ENCODE data around the gene KLHL35.

GRCh38 chr11:75468534-75469340 is 35.7 kb upstream of the KLHL35 start:
- TF ChIP-seq, protein P1, sequence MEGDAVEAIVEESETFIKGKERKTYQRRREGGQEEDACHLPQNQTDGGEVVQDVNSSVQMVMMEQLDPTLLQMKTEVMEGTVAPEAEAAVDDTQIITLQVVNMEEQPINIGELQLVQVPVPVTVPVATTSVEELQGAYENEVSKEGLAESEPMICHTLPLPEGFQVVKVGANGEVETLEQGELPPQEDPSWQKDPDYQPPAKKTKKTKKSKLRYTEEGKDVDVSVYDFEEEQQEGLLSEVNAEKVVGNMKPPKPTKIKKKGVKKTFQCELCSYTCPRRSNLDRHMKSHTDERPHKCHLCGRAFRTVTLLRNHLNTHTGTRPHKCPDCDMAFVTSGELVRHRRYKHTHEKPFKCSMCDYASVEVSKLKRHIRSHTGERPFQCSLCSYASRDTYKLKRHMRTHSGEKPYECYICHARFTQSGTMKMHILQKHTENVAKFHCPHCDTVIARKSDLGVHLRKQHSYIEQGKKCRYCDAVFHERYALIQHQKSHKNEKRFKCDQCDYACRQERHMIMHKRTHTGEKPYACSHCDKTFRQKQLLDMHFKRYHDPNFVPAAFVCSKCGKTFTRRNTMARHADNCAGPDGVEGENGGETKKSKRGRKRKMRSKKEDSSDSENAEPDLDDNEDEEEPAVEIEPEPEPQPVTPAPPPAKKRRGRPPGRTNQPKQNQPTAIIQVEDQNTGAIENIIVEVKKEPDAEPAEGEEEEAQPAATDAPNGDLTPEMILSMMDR (IDR thresholded peaks at IDR 0.05; ENCODE audit: low read depth, low read length, missing input control), result no peak
- TF ChIP-seq RAD21 (IDR thresholded peaks at IDR 0.05) (no peak), GABPA (IDR thresholded peaks at IDR 0.05 in 1 of 2, conservative IDR thresholded peaks at IDR 0.05 in 1 of 2) (no peak), SP1 (IDR thresholded peaks at IDR 0.05) (peak; percentile 33), RXRA (IDR thresholded peaks at IDR 0.05) (no peak), JUND (IDR thresholded peaks at IDR 0.05) (no peak), EGR1 (IDR thresholded peaks at IDR 0.05; ENCODE audit: low read depth in 2 of 2) (no peak), FOXA1 (IDR thresholded peaks at IDR 0.05) (no peak)
- TF ChIP-seq, protein P2, sequence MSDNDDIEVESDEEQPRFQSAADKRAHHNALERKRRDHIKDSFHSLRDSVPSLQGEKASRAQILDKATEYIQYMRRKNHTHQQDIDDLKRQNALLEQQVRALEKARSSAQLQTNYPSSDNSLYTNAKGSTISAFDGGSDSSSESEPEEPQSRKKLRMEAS (IDR thresholded peaks at IDR 0.05), result no peak
- TF ChIP-seq, protein P3, sequence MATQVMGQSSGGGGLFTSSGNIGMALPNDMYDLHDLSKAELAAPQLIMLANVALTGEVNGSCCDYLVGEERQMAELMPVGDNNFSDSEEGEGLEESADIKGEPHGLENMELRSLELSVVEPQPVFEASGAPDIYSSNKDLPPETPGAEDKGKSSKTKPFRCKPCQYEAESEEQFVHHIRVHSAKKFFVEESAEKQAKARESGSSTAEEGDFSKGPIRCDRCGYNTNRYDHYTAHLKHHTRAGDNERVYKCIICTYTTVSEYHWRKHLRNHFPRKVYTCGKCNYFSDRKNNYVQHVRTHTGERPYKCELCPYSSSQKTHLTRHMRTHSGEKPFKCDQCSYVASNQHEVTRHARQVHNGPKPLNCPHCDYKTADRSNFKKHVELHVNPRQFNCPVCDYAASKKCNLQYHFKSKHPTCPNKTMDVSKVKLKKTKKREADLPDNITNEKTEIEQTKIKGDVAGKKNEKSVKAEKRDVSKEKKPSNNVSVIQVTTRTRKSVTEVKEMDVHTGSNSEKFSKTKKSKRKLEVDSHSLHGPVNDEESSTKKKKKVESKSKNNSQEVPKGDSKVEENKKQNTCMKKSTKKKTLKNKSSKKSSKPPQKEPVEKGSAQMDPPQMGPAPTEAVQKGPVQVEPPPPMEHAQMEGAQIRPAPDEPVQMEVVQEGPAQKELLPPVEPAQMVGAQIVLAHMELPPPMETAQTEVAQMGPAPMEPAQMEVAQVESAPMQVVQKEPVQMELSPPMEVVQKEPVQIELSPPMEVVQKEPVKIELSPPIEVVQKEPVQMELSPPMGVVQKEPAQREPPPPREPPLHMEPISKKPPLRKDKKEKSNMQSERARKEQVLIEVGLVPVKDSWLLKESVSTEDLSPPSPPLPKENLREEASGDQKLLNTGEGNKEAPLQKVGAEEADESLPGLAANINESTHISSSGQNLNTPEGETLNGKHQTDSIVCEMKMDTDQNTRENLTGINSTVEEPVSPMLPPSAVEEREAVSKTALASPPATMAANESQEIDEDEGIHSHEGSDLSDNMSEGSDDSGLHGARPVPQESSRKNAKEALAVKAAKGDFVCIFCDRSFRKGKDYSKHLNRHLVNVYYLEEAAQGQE (IDR thresholded peaks at IDR 0.05), result no peak
- TF ChIP-seq, protein P4, sequence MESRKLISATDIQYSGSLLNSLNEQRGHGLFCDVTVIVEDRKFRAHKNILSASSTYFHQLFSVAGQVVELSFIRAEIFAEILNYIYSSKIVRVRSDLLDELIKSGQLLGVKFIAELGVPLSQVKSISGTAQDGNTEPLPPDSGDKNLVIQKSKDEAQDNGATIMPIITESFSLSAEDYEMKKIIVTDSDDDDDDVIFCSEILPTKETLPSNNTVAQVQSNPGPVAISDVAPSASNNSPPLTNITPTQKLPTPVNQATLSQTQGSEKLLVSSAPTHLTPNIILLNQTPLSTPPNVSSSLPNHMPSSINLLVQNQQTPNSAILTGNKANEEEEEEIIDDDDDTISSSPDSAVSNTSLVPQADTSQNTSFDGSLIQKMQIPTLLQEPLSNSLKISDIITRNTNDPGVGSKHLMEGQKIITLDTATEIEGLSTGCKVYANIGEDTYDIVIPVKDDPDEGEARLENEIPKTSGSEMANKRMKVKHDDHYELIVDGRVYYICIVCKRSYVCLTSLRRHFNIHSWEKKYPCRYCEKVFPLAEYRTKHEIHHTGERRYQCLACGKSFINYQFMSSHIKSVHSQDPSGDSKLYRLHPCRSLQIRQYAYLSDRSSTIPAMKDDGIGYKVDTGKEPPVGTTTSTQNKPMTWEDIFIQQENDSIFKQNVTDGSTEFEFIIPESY (IDR thresholded peaks at IDR 0.05), result no peak

Data from liver (tissue), 3 donors.